ENCODE data around the gene PKD2L1. TPM values are rescaled to one million over a fixed set of nuclear protein-coding genes. Genes with fewer than 3 reads are reported as not detected.
"Not testable (repeated sequence)": the region's sequence is repeated elsewhere in the genome, so short reads cannot be mapped to it uniquely, and the experiment has no call there.

Gene PKD2L1
- total RNA-seq, 2 experiments from 2014 or later: 0.76 TPM; not detected in 1

- Histone ChIP-seq H3K27ac (ENCODE audit: low read depth, low read length, poor library complexity, severe bottlenecking) (no peak overlapping the region), H3K4me1 (ENCODE audit: insufficient read depth, low read length, poor library complexity, severe bottlenecking) (peaks cover 33% of the 10 kb centered on the region), H3K79me2 (ENCODE audit: insufficient read depth, low read depth, low read length) (peaks cover 41% of the 10 kb centered on the region; the same call in 1 of the 2 replicates), H3K4me3 (ENCODE audit: low read depth, low read length, poor library complexity, severe bottlenecking) (no peak overlapping the region), H4K20me1 (ENCODE audit: insufficient read depth, low read length) (no peaks in the 10 kb centered on the region; the same call in 1 of the 2 replicates), H3K9me3 (ENCODE audit: low read length) (no peaks in the 10 kb centered on the region), H3K4me2 (ENCODE audit: low read length) (no peak overlapping the region), H3K9me2 (ENCODE audit: insufficient read depth, low read length) (no peaks in the 10 kb centered on the region), H3K36me3 (ENCODE audit: insufficient read depth, low read length) (peaks cover 54% of the 10 kb centered on the region), H2AFZ (ENCODE audit: low read length) (no peak overlapping the region)
- TF ChIP-seq EZH2phosphoT487 (IDR thresholded peaks at IDR 0.05; ENCODE audit: borderline replicate concordance, low read depth, low read length): no peak
- no peak for TF ChIP-seq CTCF (conservative IDR thresholded peaks at IDR 0.05; ENCODE audit: low read length)
- BruUV-seq (replicated peaks): no TSS peak
- ChIA-PET CTCF (ENCODE audit: unreplicated experiment) (no interaction called here), POLR2A (no interaction called here)
- DNase-seq (ENCODE audit: low spot score): no peak
- intact Hi-C loops (cut with micrococcal nuclease; ENCODE audit: unreplicated experiment): no loop called here
These were observed 47.1 kb downstream of the PKD2L1 start for GRCh38 chr10:100282907-100283306.

GRCh38 chr10:100276971-100277370 is 53.1 kb downstream of the PKD2L1 start:
- H3K4me3 ChIP-seq (ENCODE audit: low read depth, low read length, poor library complexity, severe bottlenecking); H3K9me2 ChIP-seq (ENCODE audit: insufficient read depth, low read length); POLR2A ChIA-PET; BruUV-seq (replicated peaks); H4K20me1 ChIP-seq (ENCODE audit: insufficient read depth, low read length); H3K27ac ChIP-seq (ENCODE audit: low read depth, low read length, poor library complexity, severe bottlenecking); H3K4me2 ChIP-seq (ENCODE audit: low read length); H3K4me1 ChIP-seq (ENCODE audit: insufficient read depth, low read length, poor library complexity, severe bottlenecking); DNase-seq (ENCODE audit: low spot score); intact Hi-C loops (cut with micrococcal nuclease; ENCODE audit: unreplicated experiment); H3K79me2 ChIP-seq (ENCODE audit: insufficient read depth, low read depth, low read length); H3K9me3 ChIP-seq (ENCODE audit: low read length); CTCF ChIA-PET (ENCODE audit: unreplicated experiment); H2AFZ ChIP-seq (ENCODE audit: low read length): not testable (repeated sequence)
- peaks cover 71% of the 10 kb centered on the region for H3K36me3 ChIP-seq (ENCODE audit: insufficient read depth, low read length)

- CTCF ChIA-PET (ENCODE audit: unreplicated experiment): no interaction called here
- intact Hi-C loops (cut with micrococcal nuclease; ENCODE audit: unreplicated experiment): no loop called here
- H3K9me3 ChIP-seq (ENCODE audit: low read length): no peaks in the 10 kb centered on the region
- POLR2A ChIA-PET: no interaction called here
- peak within 1 kb of the TSS; percentile 45 for H3K27ac ChIP-seq (ENCODE audit: low read depth, low read length, poor library complexity, severe bottlenecking)
- no peaks in the 10 kb centered on the region for H3K9me2 ChIP-seq (ENCODE audit: insufficient read depth, low read length)
- peak within 1 kb of the TSS; percentile 96 for H3K4me3 ChIP-seq (ENCODE audit: low read depth, low read length, poor library complexity, severe bottlenecking)
- BruUV-seq (replicated peaks): TSS peak; percentile 93
- H3K4me1 ChIP-seq (ENCODE audit: insufficient read depth, low read length, poor library complexity, severe bottlenecking): peaks cover 29% of the 10 kb centered on the region
- DNase-seq (ENCODE audit: low spot score): peak; percentile 66
- peaks cover 14% of the 10 kb centered on the region for H3K36me3 ChIP-seq (ENCODE audit: insufficient read depth, low read length)
- peak within 1 kb of the TSS; percentile 99 for H2AFZ ChIP-seq (ENCODE audit: low read length)
- peak within 1 kb of the TSS; percentile 86 for H3K4me2 ChIP-seq (ENCODE audit: low read length)
- H4K20me1 ChIP-seq (ENCODE audit: insufficient read depth, low read length): no peaks in the 10 kb centered on the region
- no peak for TF ChIP-seq CTCF (conservative IDR thresholded peaks at IDR 0.05; ENCODE audit: low read length)
- no peak for TF ChIP-seq EZH2phosphoT487 (IDR thresholded peaks at IDR 0.05; ENCODE audit: borderline replicate concordance, low read depth, low read length)
- H3K79me2 ChIP-seq (ENCODE audit: insufficient read depth, low read depth, low read length): peaks cover 42% of the 10 kb centered on the region
These were observed 62.6 kb downstream of the PKD2L1 start, which contains the start of gene CWF19L1 for GRCh38 chr10:100267239-100268104. Gene CWF19L1, minus strand, starts transcription at chr10:100267638. Its CDS starts 45 bp downstream, at chr10:100267593.
